HG03469 (cell line): ENCODE data around the gene LRSAM1.

Experiments
- ATAC-seq: cut with Tn5 transposase; IDR thresholded peaks from one replicate; pipeline ENCODE4 v1.9.1; 2021; ENCODE audit warnings: mild to moderate bottlenecking, moderate library complexity, moderate number of reproducible peaks; ENCODE audit not compliant: unreplicated experiment

Gene LRSAM1

DNA sequence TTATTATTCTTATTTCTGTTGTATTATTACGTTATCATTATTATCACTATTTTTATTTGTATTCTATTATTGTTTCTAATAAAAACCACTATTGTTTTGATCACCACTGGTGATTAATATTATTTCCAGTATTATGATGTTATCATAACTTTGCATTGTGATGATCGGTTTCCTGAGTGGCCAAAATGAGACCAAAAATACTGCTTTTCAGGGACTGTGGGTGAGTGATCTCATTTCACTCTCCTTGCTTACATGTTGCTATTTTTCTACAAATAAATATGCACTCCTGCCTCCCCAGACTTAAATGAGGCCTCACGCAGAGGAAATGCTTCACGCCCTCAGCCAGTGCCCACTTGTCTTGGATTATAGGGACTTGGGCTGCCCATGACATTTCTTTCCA is 78.4 kb downstream of the LRSAM1 start:
- ATAC-seq = no peak

GRCh38 chr9:127530206-127530941 is 79.1 kb downstream of the LRSAM1 start:
- ATAC-seq = no peak

DNA sequence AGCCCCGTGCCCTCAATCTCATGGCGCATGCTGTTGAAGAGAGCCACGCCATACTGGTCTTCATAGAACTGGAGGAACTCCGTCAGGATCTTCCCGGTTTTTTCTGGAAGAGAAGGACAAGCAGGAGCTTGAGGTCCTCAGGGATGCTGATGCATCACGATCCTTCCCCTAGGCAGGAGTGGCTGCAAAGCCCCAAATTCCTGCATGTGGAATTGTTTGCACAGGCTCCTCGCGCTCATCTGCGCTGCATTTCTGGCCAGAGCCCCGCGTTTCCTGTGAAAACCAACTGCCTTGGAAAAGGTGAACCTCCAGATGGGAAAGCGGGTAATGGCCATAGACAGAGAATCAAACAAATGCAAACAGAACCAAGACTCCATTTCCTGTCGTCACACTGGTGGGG is 80.4 kb downstream of the LRSAM1 start:
- ATAC-seq = no peak

DNA sequence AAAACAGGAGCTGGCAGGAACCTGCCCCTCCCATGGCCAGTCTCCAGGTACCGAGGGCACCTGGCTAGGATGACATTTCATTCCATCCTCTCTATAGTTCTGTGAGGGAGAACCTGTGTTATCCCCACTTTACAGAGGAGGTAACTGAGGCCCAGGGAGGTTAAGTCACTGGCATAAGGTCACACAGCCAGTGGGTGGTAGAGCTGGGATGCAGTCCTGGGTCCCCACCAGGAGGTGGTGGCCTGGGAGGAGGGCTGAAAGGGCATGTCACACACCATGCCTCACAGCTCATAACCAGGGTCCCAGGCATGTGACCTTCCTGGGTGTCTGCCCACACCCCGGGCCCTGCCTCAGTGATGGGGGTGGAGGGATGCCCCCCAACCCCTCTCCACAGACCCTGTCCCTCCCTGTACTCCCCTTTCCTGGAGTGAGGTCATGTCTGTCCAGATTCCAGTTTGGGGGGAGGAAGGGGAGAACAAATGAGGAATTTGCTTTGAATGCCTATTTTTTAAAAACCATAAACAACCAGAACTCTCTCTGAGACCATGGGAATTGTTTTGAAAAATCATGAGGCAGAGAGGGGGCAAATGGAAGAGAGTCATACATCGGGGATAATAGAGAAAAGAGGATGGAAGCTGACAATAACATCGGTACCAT is 83.1 kb downstream of the LRSAM1 start:
- ATAC-seq = no peak

GRCh38 chr9:127534931-127535330 is 83.6 kb downstream of the LRSAM1 start:
- no peak for ATAC-seq

GRCh38 chr9:127535396-127535795 is 84.1 kb downstream of the LRSAM1 start:
- no peak for ATAC-seq

DNA sequence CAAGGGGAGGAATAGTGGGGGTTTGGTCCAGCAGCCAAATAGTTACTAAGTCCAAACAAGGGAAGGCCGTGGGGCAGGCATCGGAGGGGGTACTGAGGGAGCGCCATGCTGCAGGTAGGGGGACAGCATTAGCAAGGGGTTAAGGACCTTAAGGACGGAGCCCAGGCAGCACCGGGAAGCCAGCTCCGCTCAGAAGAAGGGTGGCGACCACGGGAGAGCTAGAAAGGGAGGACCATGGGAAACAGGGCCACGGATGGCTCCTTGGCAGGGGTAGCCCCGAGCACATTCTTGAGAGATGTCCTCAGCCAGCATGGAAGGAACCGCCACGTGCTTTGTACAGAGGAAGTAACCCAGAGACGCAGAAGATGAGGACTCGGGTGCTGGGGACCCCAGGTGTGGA is 84.5 kb downstream of the LRSAM1 start:
- ATAC-seq = no peak

- no peak for ATAC-seq
Measured at GRCh38 chr9:127536499-127536898, 85.2 kb downstream of the LRSAM1 start.

GRCh38 chr9:127537014-127537413 is 85.7 kb downstream of the LRSAM1 start:
- no peak for ATAC-seq

- ATAC-seq = no peak
Measured at GRCh38 chr9:127537792-127538191, 86.5 kb downstream of the LRSAM1 start.

GRCh38 chr9:127538849-127539258 is 87.5 kb downstream of the LRSAM1 start:
- no peak for ATAC-seq

- no peak for ATAC-seq
Measured at GRCh38 chr9:127539259-127539981, 88.1 kb downstream of the LRSAM1 start.

GRCh38 chr9:127539982-127540663 is 88.8 kb downstream of the LRSAM1 start:
- no peak for ATAC-seq

GRCh38 chr9:127540664-127541041 is 89.3 kb downstream of the LRSAM1 start:
- no peak for ATAC-seq

GRCh38 chr9:127541176-127541575 is 89.9 kb downstream of the LRSAM1 start:
- ATAC-seq = no peak

- ATAC-seq = no peak
Measured at GRCh38 chr9:127541865-127542264, 90.6 kb downstream of the LRSAM1 start.

DNA sequence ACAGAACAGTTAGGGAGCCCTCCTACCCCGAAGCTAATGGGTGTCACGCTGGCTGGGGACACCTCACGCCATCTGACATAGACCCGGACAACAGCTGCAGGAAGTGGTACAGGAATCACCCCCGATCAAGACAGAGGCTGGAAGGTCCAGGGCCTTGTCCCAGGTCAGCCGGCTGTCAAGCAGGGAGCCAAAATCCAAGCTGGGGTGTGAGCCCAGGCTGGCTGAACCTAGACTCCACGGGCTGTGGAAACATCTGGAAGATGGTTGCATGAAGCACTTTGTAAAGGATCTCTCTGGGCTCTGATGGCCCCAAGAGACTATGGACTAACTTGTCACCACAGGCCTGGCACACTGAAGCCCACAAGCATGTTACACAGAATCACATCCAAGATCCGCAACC is 91.9 kb downstream of the LRSAM1 start:
- ATAC-seq = no peak

- no peak for ATAC-seq
Measured at GRCh38 chr9:127543973-127544533, 92.7 kb downstream of the LRSAM1 start.

- no peak for ATAC-seq
Measured at GRCh38 chr9:127545196-127546124, 94.2 kb downstream of the LRSAM1 start.
